ENCODE data around the gene ZNF541. TPM values are rescaled to one million over a fixed set of nuclear protein-coding genes. Genes with fewer than 3 reads are reported as not detected.

The ZNF541 gene
- total and polyA plus RNA-seq, 4 donors: 0.12 to 0.52 (median 0.24) TPM; not detected in 1

DNA sequence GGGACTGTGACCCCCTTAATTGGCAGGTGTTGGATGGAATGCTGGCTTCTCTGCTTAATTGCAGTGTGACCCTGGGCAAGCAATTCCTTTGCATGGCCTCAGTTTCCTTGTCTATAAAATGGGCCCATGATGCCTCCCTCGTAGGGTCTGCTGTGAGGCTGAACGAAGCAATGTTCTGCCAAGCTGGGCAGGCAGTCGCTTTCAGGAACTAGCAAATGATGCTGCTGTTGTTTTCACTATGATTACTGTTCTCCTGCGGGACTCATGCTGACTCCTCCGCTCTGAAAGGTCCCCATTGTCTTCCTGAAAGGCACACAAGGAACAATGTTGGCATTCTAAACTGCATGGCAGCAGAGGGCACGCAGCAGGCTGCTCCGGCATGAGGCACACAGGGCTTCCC is 42.8 kb upstream of the ZNF541 start:
- H3K4me3 ChIP-seq: no peak overlapping the region
- no peaks in the 10 kb centered on the region for H3K9me3 ChIP-seq (ENCODE audit: control insufficient read depth in 4 of 4, insufficient read depth in 3 of 4, low read length in 3 of 4)
- ATAC-seq (ENCODE audit: insufficient read depth, low FRiP score) (no peak), DNase-seq (no peak)
- H3K36me3 ChIP-seq (ENCODE audit: control insufficient read depth in 4 of 4, insufficient read depth in 4 of 4, low read length in 4 of 4): peaks cover 0 to 6% (median under 1%) of the 10 kb centered on the region in 4 donors
- no peak overlapping the region for H3K9ac ChIP-seq (ENCODE audit: insufficient read depth in 1 of 2, low read length in 2 of 2)
- 91 to 97% methylated on average over 7 of the region's 7 CpGs for WGBS, 2 donors
- H3K27ac ChIP-seq (ENCODE audit: low read depth in 1 of 2, low read length in 1 of 2): no peak overlapping the region
- peaks cover 3 to 29% (median 10%) of the 10 kb centered on the region in 5 donors for H3K4me1 ChIP-seq (ENCODE audit: control insufficient read depth in 5 of 5, insufficient read depth in 5 of 5, low read length in 5 of 5)
- H3K27me3 ChIP-seq (ENCODE audit: control insufficient read depth in 3 of 3, insufficient read depth in 3 of 3, low read length in 2 of 3): no peaks in the 10 kb centered on the region
- TF ChIP-seq, protein P1, sequence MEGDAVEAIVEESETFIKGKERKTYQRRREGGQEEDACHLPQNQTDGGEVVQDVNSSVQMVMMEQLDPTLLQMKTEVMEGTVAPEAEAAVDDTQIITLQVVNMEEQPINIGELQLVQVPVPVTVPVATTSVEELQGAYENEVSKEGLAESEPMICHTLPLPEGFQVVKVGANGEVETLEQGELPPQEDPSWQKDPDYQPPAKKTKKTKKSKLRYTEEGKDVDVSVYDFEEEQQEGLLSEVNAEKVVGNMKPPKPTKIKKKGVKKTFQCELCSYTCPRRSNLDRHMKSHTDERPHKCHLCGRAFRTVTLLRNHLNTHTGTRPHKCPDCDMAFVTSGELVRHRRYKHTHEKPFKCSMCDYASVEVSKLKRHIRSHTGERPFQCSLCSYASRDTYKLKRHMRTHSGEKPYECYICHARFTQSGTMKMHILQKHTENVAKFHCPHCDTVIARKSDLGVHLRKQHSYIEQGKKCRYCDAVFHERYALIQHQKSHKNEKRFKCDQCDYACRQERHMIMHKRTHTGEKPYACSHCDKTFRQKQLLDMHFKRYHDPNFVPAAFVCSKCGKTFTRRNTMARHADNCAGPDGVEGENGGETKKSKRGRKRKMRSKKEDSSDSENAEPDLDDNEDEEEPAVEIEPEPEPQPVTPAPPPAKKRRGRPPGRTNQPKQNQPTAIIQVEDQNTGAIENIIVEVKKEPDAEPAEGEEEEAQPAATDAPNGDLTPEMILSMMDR (IDR thresholded peaks at IDR 0.05; ENCODE audit: control extremely low read depth, extremely low read depth): no peak

DNA sequence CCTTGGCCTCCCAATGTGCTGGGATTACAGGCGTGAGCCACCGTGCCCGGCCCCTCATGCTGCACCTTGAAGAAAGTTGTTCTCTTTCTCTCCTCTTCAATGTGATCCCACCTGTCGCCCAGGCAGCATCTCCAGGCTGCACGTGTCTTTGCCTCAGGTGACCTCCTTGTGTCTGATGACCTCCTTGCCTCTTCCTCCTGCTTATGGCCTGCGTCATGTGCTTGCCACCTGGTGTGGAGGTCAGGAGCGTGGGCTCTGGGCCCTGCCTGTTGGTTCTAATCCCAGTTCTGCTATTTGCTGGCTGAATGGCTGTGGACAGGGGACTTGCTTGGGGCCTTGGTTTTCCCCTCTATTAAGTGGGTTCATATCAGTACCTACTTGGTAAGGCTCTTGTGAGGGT is 42.3 kb upstream of the ZNF541 start:
- Histone ChIP-seq H3K36me3 (ENCODE audit: control insufficient read depth in 4 of 4, insufficient read depth in 4 of 4, low read length in 4 of 4) (peaks cover 0 to 6% (median under 1%) of the 10 kb centered on the region in 4 donors), H3K27ac (ENCODE audit: low read depth in 1 of 2, low read length in 1 of 2) (no peak overlapping the region), H3K9me3 (ENCODE audit: control insufficient read depth in 4 of 4, insufficient read depth in 3 of 4, low read length in 3 of 4) (no peaks in the 10 kb centered on the region), H3K4me3 (no peak overlapping the region), H3K9ac (ENCODE audit: insufficient read depth in 1 of 2, low read length in 2 of 2) (no peak overlapping the region), H3K4me1 (ENCODE audit: control insufficient read depth in 5 of 5, insufficient read depth in 5 of 5, low read length in 5 of 5) (peaks cover 3 to 33% (median 12%) of the 10 kb centered on the region in 5 donors), H3K27me3 (ENCODE audit: control insufficient read depth in 3 of 3, insufficient read depth in 3 of 3, low read length in 2 of 3) (no peaks in the 10 kb centered on the region)
- DNase-seq (no peak), ATAC-seq (ENCODE audit: insufficient read depth, low FRiP score) (no peak)
- 83 to 87% methylated on average over 7 of the region's 7 CpGs for WGBS, 2 donors
- TF ChIP-seq, protein P1 (IDR thresholded peaks at IDR 0.05; ENCODE audit: control extremely low read depth, extremely low read depth): no peak

DNA sequence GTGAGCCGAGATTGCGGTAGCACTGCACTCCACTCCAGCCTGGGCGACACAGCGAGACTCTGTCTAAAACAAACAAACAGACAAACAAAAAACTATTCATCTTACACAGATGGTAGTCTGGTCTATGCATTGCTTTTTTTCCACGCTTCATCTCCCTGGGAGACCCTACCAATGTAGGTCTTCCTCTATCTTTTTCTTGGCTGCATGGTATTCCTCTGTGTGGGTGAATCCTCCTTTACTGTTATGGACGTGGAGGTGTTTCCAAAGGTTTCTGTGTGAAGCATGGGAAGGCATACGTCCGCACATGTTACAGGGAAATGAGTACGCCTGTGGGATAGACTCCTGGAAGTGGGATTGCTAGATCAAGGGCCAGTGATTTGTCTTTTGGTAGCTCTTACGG is 41.6 kb upstream of the ZNF541 start:
- H3K36me3 ChIP-seq (ENCODE audit: control insufficient read depth in 4 of 4, insufficient read depth in 4 of 4, low read length in 4 of 4): peaks cover 0 to 6% (median under 1%) of the 10 kb centered on the region in 4 donors
- H3K4me3 ChIP-seq: no peak overlapping the region
- H3K9ac ChIP-seq (ENCODE audit: insufficient read depth in 1 of 2, low read length in 2 of 2): no peak overlapping the region
- no peaks in the 10 kb centered on the region for H3K9me3 ChIP-seq (ENCODE audit: control insufficient read depth in 4 of 4, insufficient read depth in 3 of 4, low read length in 3 of 4)
- H3K4me1 ChIP-seq (ENCODE audit: control insufficient read depth in 5 of 5, insufficient read depth in 5 of 5, low read length in 5 of 5): peaks cover 3 to 33% (median 12%) of the 10 kb centered on the region in 5 donors
- H3K27ac ChIP-seq (ENCODE audit: low read depth in 1 of 2, low read length in 1 of 2): no peak overlapping the region
- 97 to 99% methylated on average over 10 of the region's 10 CpGs for WGBS, 2 donors
- ATAC-seq (ENCODE audit: insufficient read depth, low FRiP score) (no peak), DNase-seq (no peak)
- H3K27me3 ChIP-seq (ENCODE audit: control insufficient read depth in 3 of 3, insufficient read depth in 3 of 3, low read length in 2 of 3): no peaks in the 10 kb centered on the region
- TF ChIP-seq, protein P1 (IDR thresholded peaks at IDR 0.05; ENCODE audit: control extremely low read depth, extremely low read depth): no peak

DNA sequence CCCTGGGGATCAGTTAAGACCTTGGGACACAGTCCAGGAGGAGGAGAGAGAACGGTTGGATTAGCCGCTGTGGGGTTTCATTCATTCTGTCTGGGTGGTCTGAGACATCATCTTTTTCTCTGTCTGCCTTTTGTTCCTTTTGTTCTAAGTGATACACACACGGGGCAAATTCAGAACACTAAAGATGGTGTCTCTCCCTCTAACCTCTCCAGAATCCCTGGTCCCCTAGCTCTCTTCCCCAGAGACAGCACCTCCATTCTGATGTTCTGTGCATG is 41.0 kb upstream of the ZNF541 start:
- H3K4me1 ChIP-seq (ENCODE audit: control insufficient read depth in 5 of 5, insufficient read depth in 5 of 5, low read length in 5 of 5): peaks cover 3 to 33% (median 12%) of the 10 kb centered on the region in 5 donors
- no peaks in the 10 kb centered on the region for H3K27me3 ChIP-seq (ENCODE audit: control insufficient read depth in 3 of 3, insufficient read depth in 3 of 3, low read length in 2 of 3)
- H3K9me3 ChIP-seq (ENCODE audit: control insufficient read depth in 4 of 4, insufficient read depth in 3 of 4, low read length in 3 of 4): no peaks in the 10 kb centered on the region
- no peak overlapping the region for H3K4me3 ChIP-seq
- no peak overlapping the region for H3K27ac ChIP-seq (ENCODE audit: low read depth in 1 of 2, low read length in 1 of 2)
- TF ChIP-seq, protein P1 (IDR thresholded peaks at IDR 0.05; ENCODE audit: control extremely low read depth, extremely low read depth): no peak
- 59 to 61% methylated on average over 3 of the region's 3 CpGs for WGBS, 2 donors
- ATAC-seq (ENCODE audit: insufficient read depth, low FRiP score): no peak
- DNase-seq: no peak
- H3K9ac ChIP-seq (ENCODE audit: insufficient read depth in 1 of 2, low read length in 2 of 2): no peak overlapping the region
- peaks cover 0 to 6% (median under 1%) of the 10 kb centered on the region in 4 donors for H3K36me3 ChIP-seq (ENCODE audit: control insufficient read depth in 4 of 4, insufficient read depth in 4 of 4, low read length in 4 of 4)
